Panc1 (cell line): Measurements from ENCODE around the gene CACNA1I. TPM values are rescaled to one million over a fixed set of nuclear protein-coding genes. Genes with fewer than 3 reads are reported as not detected.

Experiments
- ATAC-seq: fragments of 200-7000 bp; cut with Tn5 transposase; 2 replicates; pipeline ENCODE4 v1.9.1; 2020; ENCODE audit warnings: mild to moderate bottlenecking, moderate library complexity
- BruUV-seq: library from RNA; stranded (reverse); fragments of 400-500 nt; replicated peaks from 2 replicates; lab custom pipeline; 2021; lab: Mats Ljungman, UMichigan
- CTCF ChIA-PET: fragments of 300-600 bp; sonication (Branson Sonifier 250); formaldehyde crosslinking; loops from one replicate; lab custom pipeline; 2022; ENCODE audit warnings: antibody characterized with exemption; lab: Charles Lee
- POLR2A ChIA-PET: fragments of 300-600 bp; sonication (Branson Sonifier 250); formaldehyde crosslinking; loops from one replicate; lab custom pipeline; 2022; ENCODE audit warnings: antibody characterized with exemption; lab: Charles Lee
- DNase-seq: peaks from one replicate; pipeline ENCODE4 v3.0.0-alpha.2; 2010; ENCODE audit warnings: low read depth, low spot score
- H3K27ac ChIP-seq: 2 replicates; pipeline ENCODE4 v1.5.1; 2011; ENCODE audit warnings: mild to moderate bottlenecking, low read length, inconsistent platforms
- H3K27me3 ChIP-seq: fragments of 200-500 bp; sonication (Bioruptor generic); 2 replicates; pipeline ENCODE4 v1.6.0; 2014; ENCODE audit warnings: low read length, inconsistent platforms; ENCODE audit not compliant: control insufficient read depth, insufficient read depth
- H3K36me3 ChIP-seq: fragments of 200-500 bp; sonication (Bioruptor generic); 2 replicates; pipeline ENCODE4 v1.5.1; 2014; ENCODE audit warnings: inconsistent platforms, mild to moderate bottlenecking, low read length, moderate library complexity; ENCODE audit not compliant: control insufficient read depth, insufficient read depth
- H3K4me1 ChIP-seq: 2 replicates; pipeline ENCODE4 v1.5.1; 2011; ENCODE audit warnings: inconsistent platforms, mild to moderate bottlenecking, low read length, moderate library complexity; ENCODE audit not compliant: control insufficient read depth, insufficient read depth
- H3K4me3 ChIP-seq, 2 experiments: 2 replicates each; pipeline ENCODE4 v1.5.1; 2011 to 2012; ENCODE audit warnings: low read depth in 2 of 2, low read length in 2 of 2, mild to moderate bottlenecking in 2 of 2, inconsistent platforms in 1 of 2, moderate library complexity in 1 of 2
- H3K9me3 ChIP-seq: fragments of 200-500 bp; sonication (Bioruptor generic); 2 replicates; pipeline ENCODE4 v1.5.1; 2014; ENCODE audit warnings: low read depth, mild to moderate bottlenecking, inconsistent platforms, low read length, moderate library complexity; ENCODE audit not compliant: control insufficient read depth, insufficient read depth
- POLR2AphosphoS5 ChIP-seq: IDR thresholded peaks from 2 replicates; pipeline ENCODE4 v1.6.1; 2012; ENCODE audit warnings: mild to moderate bottlenecking, low read depth, low read length, moderate library complexity
- SIN3A ChIP-seq: IDR thresholded peaks from 2 replicates; pipeline ENCODE4 v1.6.1; 2012; ENCODE audit warnings: low read depth, mild to moderate bottlenecking, low read length, moderate library complexity, borderline replicate concordance; ENCODE audit not compliant: insufficient read depth
- TCF7L2 ChIP-seq: IDR thresholded peaks from 2 replicates; pipeline ENCODE4 v1.6.1; 2011; ENCODE audit warnings: mild to moderate bottlenecking, low read depth, low read length, inconsistent platforms
- in situ Hi-C: cut with HindIII; loops from 2 replicates; pipeline ENCODE4 v1.10.0; 2016; ENCODE audit warnings: low sequenced_read_pairs, low pct_unique_long_range_greater_than_20kb
- intact Hi-C: fragments of 100-400 bp; cut with micrococcal nuclease; formaldehyde crosslinking; loops from one replicate; pipeline ENCODE4 v1.10.0; 2022; ENCODE audit not compliant: unreplicated experiment
- total RNA-seq: library from RNA; stranded (reverse); gene quantifications from one replicate; pipeline ENCODE4 v1.2.1, GENCODE V29; 2021; ENCODE audit not compliant: unreplicated experiment
- TF ChIP-seq, protein P1 (sequence below), 2 experiments: IDR thresholded peaks; 2 replicates each; pipeline ENCODE4 v1.6.1; 2011 to 2012; ENCODE audit warnings: low read depth in 2 of 2, control low read depth in 1 of 2, low read length in 1 of 2, mild to moderate bottlenecking in 1 of 2, moderate library complexity in 1 of 2; ENCODE audit not compliant: insufficient read depth in 1 of 2
- TF ChIP-seq, protein P2 (sequence below): fragments of 450-650 bp; IDR thresholded peaks from 2 replicates; pipeline ENCODE4 v1.5.1; 2017; ENCODE audit warnings: mild to moderate bottlenecking

The CACNA1I gene
- total RNA-seq, 1 experiment from 2014 or later: 0.23 TPM

DNA sequence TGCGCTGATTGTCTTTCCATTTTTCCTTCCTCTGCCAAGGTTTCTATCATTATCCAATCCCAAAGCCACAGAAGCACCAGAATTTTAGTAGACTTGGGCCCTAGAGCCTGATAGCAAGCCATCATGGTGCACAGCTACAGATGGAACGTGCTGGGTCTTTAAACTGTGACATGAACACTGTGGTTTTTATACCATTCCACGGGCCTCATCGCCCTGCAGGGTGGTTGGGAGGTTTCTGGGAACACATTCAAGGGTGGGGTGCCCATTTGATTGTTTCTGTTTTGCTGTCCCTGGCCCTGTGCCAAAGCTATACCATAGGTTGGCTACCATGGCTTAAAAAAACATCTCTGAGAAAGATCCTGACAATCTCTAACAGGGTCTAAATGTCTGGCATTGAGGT is 151.9 kb downstream of the CACNA1I start:
- in situ Hi-C loops: no loop called here
- CTCF ChIA-PET: no interaction called here

DNA sequence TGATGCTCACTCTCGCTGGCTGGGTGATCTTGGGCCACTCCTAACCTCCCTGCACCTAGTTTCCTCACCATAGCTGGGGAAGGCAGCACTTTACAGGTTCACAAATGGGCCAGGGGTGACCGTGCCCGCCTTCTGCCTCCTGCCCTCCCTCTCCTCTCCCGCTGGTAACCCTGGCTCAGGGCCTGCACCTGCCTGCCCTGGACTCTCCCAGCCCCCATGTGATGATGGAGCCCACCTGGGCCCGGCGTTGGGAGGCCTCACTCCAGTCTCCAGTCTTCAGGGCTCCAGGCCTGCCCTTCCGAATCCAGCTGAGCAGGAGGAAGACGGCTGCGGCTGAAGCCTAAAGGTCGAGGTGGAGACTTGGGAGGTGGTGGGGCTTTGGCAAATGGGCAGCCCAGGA is 152.9 kb downstream of the CACNA1I start:
- CTCF ChIA-PET: no interaction called here
- no peak overlapping the region for H3K4me3 ChIP-seq
- H3K27me3 ChIP-seq: no peaks in the 10 kb centered on the region
- no peaks in the 10 kb centered on the region for H3K4me1 ChIP-seq
- no peak for ATAC-seq
- TF ChIP-seq, protein P1, sequence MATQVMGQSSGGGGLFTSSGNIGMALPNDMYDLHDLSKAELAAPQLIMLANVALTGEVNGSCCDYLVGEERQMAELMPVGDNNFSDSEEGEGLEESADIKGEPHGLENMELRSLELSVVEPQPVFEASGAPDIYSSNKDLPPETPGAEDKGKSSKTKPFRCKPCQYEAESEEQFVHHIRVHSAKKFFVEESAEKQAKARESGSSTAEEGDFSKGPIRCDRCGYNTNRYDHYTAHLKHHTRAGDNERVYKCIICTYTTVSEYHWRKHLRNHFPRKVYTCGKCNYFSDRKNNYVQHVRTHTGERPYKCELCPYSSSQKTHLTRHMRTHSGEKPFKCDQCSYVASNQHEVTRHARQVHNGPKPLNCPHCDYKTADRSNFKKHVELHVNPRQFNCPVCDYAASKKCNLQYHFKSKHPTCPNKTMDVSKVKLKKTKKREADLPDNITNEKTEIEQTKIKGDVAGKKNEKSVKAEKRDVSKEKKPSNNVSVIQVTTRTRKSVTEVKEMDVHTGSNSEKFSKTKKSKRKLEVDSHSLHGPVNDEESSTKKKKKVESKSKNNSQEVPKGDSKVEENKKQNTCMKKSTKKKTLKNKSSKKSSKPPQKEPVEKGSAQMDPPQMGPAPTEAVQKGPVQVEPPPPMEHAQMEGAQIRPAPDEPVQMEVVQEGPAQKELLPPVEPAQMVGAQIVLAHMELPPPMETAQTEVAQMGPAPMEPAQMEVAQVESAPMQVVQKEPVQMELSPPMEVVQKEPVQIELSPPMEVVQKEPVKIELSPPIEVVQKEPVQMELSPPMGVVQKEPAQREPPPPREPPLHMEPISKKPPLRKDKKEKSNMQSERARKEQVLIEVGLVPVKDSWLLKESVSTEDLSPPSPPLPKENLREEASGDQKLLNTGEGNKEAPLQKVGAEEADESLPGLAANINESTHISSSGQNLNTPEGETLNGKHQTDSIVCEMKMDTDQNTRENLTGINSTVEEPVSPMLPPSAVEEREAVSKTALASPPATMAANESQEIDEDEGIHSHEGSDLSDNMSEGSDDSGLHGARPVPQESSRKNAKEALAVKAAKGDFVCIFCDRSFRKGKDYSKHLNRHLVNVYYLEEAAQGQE (IDR thresholded peaks at IDR 0.05; ENCODE audit: insufficient read depth in 1 of 2, low read depth in 2 of 2, low read length in 1 of 2): no peak
- TF ChIP-seq POLR2AphosphoS5 (no peak), TCF7L2 (no peak), SIN3A (no peak)
- TF ChIP-seq, protein P2, sequence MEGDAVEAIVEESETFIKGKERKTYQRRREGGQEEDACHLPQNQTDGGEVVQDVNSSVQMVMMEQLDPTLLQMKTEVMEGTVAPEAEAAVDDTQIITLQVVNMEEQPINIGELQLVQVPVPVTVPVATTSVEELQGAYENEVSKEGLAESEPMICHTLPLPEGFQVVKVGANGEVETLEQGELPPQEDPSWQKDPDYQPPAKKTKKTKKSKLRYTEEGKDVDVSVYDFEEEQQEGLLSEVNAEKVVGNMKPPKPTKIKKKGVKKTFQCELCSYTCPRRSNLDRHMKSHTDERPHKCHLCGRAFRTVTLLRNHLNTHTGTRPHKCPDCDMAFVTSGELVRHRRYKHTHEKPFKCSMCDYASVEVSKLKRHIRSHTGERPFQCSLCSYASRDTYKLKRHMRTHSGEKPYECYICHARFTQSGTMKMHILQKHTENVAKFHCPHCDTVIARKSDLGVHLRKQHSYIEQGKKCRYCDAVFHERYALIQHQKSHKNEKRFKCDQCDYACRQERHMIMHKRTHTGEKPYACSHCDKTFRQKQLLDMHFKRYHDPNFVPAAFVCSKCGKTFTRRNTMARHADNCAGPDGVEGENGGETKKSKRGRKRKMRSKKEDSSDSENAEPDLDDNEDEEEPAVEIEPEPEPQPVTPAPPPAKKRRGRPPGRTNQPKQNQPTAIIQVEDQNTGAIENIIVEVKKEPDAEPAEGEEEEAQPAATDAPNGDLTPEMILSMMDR: no peak
- H3K36me3 ChIP-seq: no peaks in the 10 kb centered on the region
- POLR2A ChIA-PET: no interaction called here
- no peaks in the 10 kb centered on the region for H3K9me3 ChIP-seq
- H3K27ac ChIP-seq: no peak overlapping the region
- no TSS peak for BruUV-seq
- in situ Hi-C loops (no loop called here), intact Hi-C loops (no loop called here)
- DNase-seq: no peak

More for the DNA sequence above, 151.9 kb downstream of the CACNA1I start:
- H3K27me3 ChIP-seq: no peaks in the 10 kb centered on the region
- TF ChIP-seq, protein P1 (IDR thresholded peaks at IDR 0.05; ENCODE audit: insufficient read depth in 1 of 2, low read depth in 2 of 2, low read length in 1 of 2): no peak
- no peak for TF ChIP-seq POLR2AphosphoS5
- TF ChIP-seq SIN3A: no peak
- TF ChIP-seq, protein P2: no peak
- TF ChIP-seq TCF7L2: no peak
- no peaks in the 10 kb centered on the region for H3K9me3 ChIP-seq
- no peaks in the 10 kb centered on the region for H3K4me1 ChIP-seq
- DNase-seq (no peak), ATAC-seq (no peak)
- no peak overlapping the region for H3K27ac ChIP-seq
- no peak overlapping the region for H3K4me3 ChIP-seq
- POLR2A ChIA-PET: no interaction called here
- no peaks in the 10 kb centered on the region for H3K36me3 ChIP-seq
- intact Hi-C loops: no loop called here
- BruUV-seq: no TSS peak
